HCT116 (cell line): ENCODE data around the gene TBC1D8. TPM values are rescaled to one million over a fixed set of nuclear protein-coding genes. Genes with fewer than 3 reads are reported as not detected.

Experiments used
- ATAC-seq: fragments of 200-7000 bp; cut with Tn5 transposase; 2 replicates; pipeline ENCODE4 v1.9.1; 2020; ENCODE audit warnings: mild to moderate bottlenecking, moderate library complexity
- BruUV-seq: library from RNA; stranded (reverse); fragments of 400-500 nt; replicated peaks from 2 replicates; lab custom pipeline; 2021; lab: Mats Ljungman, UMichigan
- CTCF ChIA-PET: fragments of 300-600 bp; sonication (Branson Sonifier 250); formaldehyde crosslinking; loops from one replicate; lab custom pipeline; 2021; ENCODE audit warnings: antibody characterized with exemption; lab: Charles Lee
- POLR2A ChIA-PET: fragments of 300-600, 350-600 bp; sonication (Branson Sonifier 250); formaldehyde crosslinking; loops from one replicate; lab custom pipeline; 2021; ENCODE audit warnings: antibody characterized with exemption; lab: Charles Lee
- RAD21 ChIA-PET, 2 experiments: fragments of 300-600 bp; sonication (Branson Sonifier 250); formaldehyde crosslinking; loops; one replicate each; lab custom pipeline; 2023; ENCODE audit warnings: low total read pairs in 2 of 2; ENCODE audit not compliant: uncharacterized antibody in 2 of 2, unreplicated experiment in 2 of 2, low non-redundant PET in 1 of 2; lab: Charles Lee
- DNase-seq: peaks from one replicate; pipeline ENCODE4 v3.0.0-alpha.2; 2010; ENCODE audit warnings: low read depth, low spot score
- H2AFZ ChIP-seq: fragments of 200-600 bp; shearing (Covaris generic), sonication (generic); 2 replicates; pipeline ENCODE4 v1.6.1; 2017; ENCODE audit warnings: low read depth, mixed run types, mixed read lengths, antibody characterized with exemption, low read length; ENCODE audit not compliant: poor library complexity, severe bottlenecking
- H3K27ac ChIP-seq: 2 replicates; pipeline ENCODE4 v1.5.1; 2012; ENCODE audit warnings: low read depth, low read length
- H3K27me3 ChIP-seq: fragments of 200-600 bp; sonication (generic); 2 replicates; pipeline ENCODE4 v1.6.1; 2016; ENCODE audit warnings: mixed run types, low read length, mixed read lengths; ENCODE audit not compliant: insufficient read depth
- H3K36me3 ChIP-seq, 2 experiments: fragments of 200-500 bp in 1 of 2; fragments of 200-600 bp in 1 of 2; sonication (Bioruptor generic) in 1 of 2; sonication (generic) in 1 of 2; 2 replicates each; pipeline versions ENCODE4 v1.5.1 to v1.6.1; 2014 to 2016; ENCODE audit warnings: low read length in 2 of 2, inconsistent platforms in 1 of 2, mixed read lengths in 1 of 2, mixed run types in 1 of 2; ENCODE audit not compliant: insufficient read depth in 2 of 2, control insufficient read depth in 1 of 2
- H3K4me1 ChIP-seq, 2 experiments: fragments of 200-600 bp in 1 of 2; sonication (generic) in 1 of 2; 2 replicates each; pipeline versions ENCODE4 v1.5.1 to v1.6.1; 2012 to 2017; ENCODE audit warnings: low read length in 2 of 2, inconsistent platforms in 1 of 2, mild to moderate bottlenecking in 1 of 2, mixed read lengths in 1 of 2, mixed run types in 1 of 2, moderate library complexity in 1 of 2; ENCODE audit not compliant: insufficient read depth in 2 of 2, control insufficient read depth in 1 of 2
- H3K4me2 ChIP-seq: fragments of 200-600 bp; sonication (generic); 2 replicates; pipeline ENCODE4 v1.6.1; 2017; ENCODE audit warnings: mixed run types, low read length, mixed read lengths
- H3K4me3 ChIP-seq, 2 experiments: fragments of 200-600 bp in 1 of 2; sonication (generic) in 1 of 2; replicated peaks in 1 of 2; 2 replicates each; pipeline ENCODE4 v1.5.1; 2011 to 2016; ENCODE audit warnings: low read length in 2 of 2, control low read depth in 1 of 2, low read depth in 1 of 2, mild to moderate bottlenecking in 1 of 2, mixed read lengths in 1 of 2, mixed run types in 1 of 2
- H3K79me2 ChIP-seq: fragments of 200-600 bp; sonication (generic); 2 replicates; pipeline ENCODE4 v1.6.1; 2017; ENCODE audit warnings: mild to moderate bottlenecking, mixed run types, low read length, moderate library complexity, mixed read lengths; ENCODE audit not compliant: insufficient read depth
- H3K9ac ChIP-seq: fragments of 200-600 bp; sonication (generic); 2 replicates; pipeline ENCODE4 v1.6.1; 2016; ENCODE audit warnings: low read length, mixed read lengths
- H3K9me2 ChIP-seq: fragments of 200-600 bp; sonication (generic), shearing (Covaris generic); 2 replicates; pipeline ENCODE4 v1.6.1; 2017; ENCODE audit warnings: mixed run types, mild to moderate bottlenecking, moderate library complexity; ENCODE audit not compliant: insufficient read depth
- H3K9me3 ChIP-seq, 2 experiments: fragments of 200-500 bp in 1 of 2; fragments of 200-600 bp in 1 of 2; sonication (Bioruptor generic) in 1 of 2; sonication (generic) in 1 of 2; 2 replicates each; pipeline ENCODE4 v1.6.1; 2014 to 2017; ENCODE audit warnings: low read length in 2 of 2, mixed read lengths in 2 of 2, inconsistent platforms in 1 of 2, low read depth in 1 of 2, mild to moderate bottlenecking in 1 of 2, mixed run types in 1 of 2, moderate library complexity in 1 of 2; ENCODE audit not compliant: control insufficient read depth in 1 of 2, insufficient read depth in 1 of 2
- H4K20me1 ChIP-seq: fragments of 200-600 bp; sonication (generic), shearing (Covaris generic); 2 replicates; pipeline ENCODE4 v1.6.1; 2017; ENCODE audit warnings: mixed run types, mild to moderate bottlenecking, moderate library complexity; ENCODE audit not compliant: insufficient read depth
- CBX3 ChIP-seq: IDR thresholded peaks from 2 replicates; pipeline ENCODE4 v1.6.1; 2012; ENCODE audit warnings: low read depth
- CEBPB ChIP-seq: IDR thresholded peaks from 2 replicates; pipeline ENCODE4 v1.6.1; 2012; ENCODE audit warnings: low read depth
- EGR1 ChIP-seq: IDR thresholded peaks from 2 replicates; pipeline ENCODE4 v1.6.1; 2012; ENCODE audit warnings: low read depth
- EZH2 ChIP-seq: fragments of 200-600 bp; sonication (generic); IDR thresholded peaks from 2 replicates; pipeline ENCODE4 v1.6.1; 2017; ENCODE audit warnings: antibody characterized with exemption, mixed run types
- EZH2phosphoT487 ChIP-seq: fragments of 200-600 bp; IDR thresholded peaks from 2 replicates; pipeline ENCODE4 v1.6.1; 2018; ENCODE audit warnings: antibody characterized with exemption, borderline replicate concordance
- FOSL1 ChIP-seq: IDR thresholded peaks from 2 replicates; pipeline ENCODE4 v1.6.1; 2012; ENCODE audit warnings: low read depth
- JUND ChIP-seq: IDR thresholded peaks from 2 replicates; pipeline ENCODE4 v1.6.1; 2012
- POLR2A ChIP-seq: IDR thresholded peaks from 2 replicates; pipeline ENCODE4 v1.7.0; 2011; ENCODE audit warnings: borderline replicate concordance; ENCODE audit not compliant: insufficient read depth, insufficient read length; ENCODE audit errors: extremely low read depth
- RAD21 ChIP-seq: IDR thresholded peaks from 2 replicates; pipeline ENCODE4 v1.6.1; 2012; ENCODE audit warnings: low read depth, mild to moderate bottlenecking
- REST ChIP-seq: IDR thresholded peaks from 2 replicates; pipeline ENCODE4 v1.6.1; 2012; ENCODE audit warnings: low read depth
- SIN3A ChIP-seq: IDR thresholded peaks from 2 replicates; pipeline ENCODE4 v1.6.1; 2012; ENCODE audit warnings: low read depth
- SRF ChIP-seq: IDR thresholded peaks from 2 replicates; pipeline ENCODE4 v1.6.1; 2012; ENCODE audit warnings: low read depth
- TCF7L2 ChIP-seq: IDR thresholded peaks from 2 replicates; pipeline ENCODE4 v1.7.0; 2011; ENCODE audit warnings: borderline replicate concordance, inconsistent platforms; ENCODE audit not compliant: insufficient read depth, insufficient read length; ENCODE audit errors: extremely low read depth
- YY1 ChIP-seq: IDR thresholded peaks from 2 replicates; pipeline ENCODE4 v1.6.1; 2011; ENCODE audit warnings: low read length, low read depth, moderate library complexity, mild to moderate bottlenecking; ENCODE audit not compliant: insufficient replicate concordance; ENCODE audit errors: extremely low read depth
- ZBTB33 ChIP-seq: IDR thresholded peaks from 2 replicates; pipeline ENCODE4 v1.6.1; 2011; ENCODE audit warnings: mild to moderate bottlenecking, low read length, moderate library complexity; ENCODE audit not compliant: insufficient replicate concordance; ENCODE audit errors: extremely low read depth
- ZFX ChIP-seq: fragments of 450-650 bp; IDR thresholded peaks from 2 replicates; pipeline ENCODE4 v1.6.1; 2017
- ZNF274 ChIP-seq: fragments of 200-500 bp; sonication (Bioruptor generic); IDR thresholded peaks from 2 replicates; pipeline ENCODE4 v1.6.1; 2014; ENCODE audit warnings: mild to moderate bottlenecking, low read depth, low read length, inconsistent platforms
- intact Hi-C: fragments of 100-400 bp; cut with micrococcal nuclease; formaldehyde crosslinking; loops from 2 replicates; pipeline ENCODE4 v1.10.0; 2022
- total RNA-seq: library from RNA; stranded (reverse); gene quantifications from one replicate; pipeline ENCODE4 v1.2.1, GENCODE V29; 2021; ENCODE audit not compliant: unreplicated experiment
- TF ChIP-seq, protein P1 (sequence below): IDR thresholded peaks from 2 replicates; pipeline ENCODE4 v1.6.1; 2012
- TF ChIP-seq, protein P2 (sequence below), 3 experiments: fragments of 200-600 bp in 1 of 3; sonication (generic) in 1 of 3; IDR thresholded peaks in 2 of 3; conservative IDR thresholded peaks in 1 of 3; 2 replicates each; pipeline ENCODE4 v1.5.1; 2012 to 2017; ENCODE audit warnings: low read depth in 2 of 3, low read length in 2 of 3, antibody characterized with exemption in 1 of 3, borderline replicate concordance in 1 of 3, control low read depth in 1 of 3, mild to moderate bottlenecking in 1 of 3, mixed read lengths in 1 of 3, mixed run types in 1 of 3, moderate library complexity in 1 of 3; ENCODE audit not compliant: insufficient read depth in 1 of 3

TBC1D8 gene
- total RNA-seq, 1 experiment from 2014 or later: 44.0 TPM

GRCh38 chr2:100991404-100991773, 159.8 kb downstream of the TBC1D8 start:
- H3K79me2 ChIP-seq: no peaks in the 10 kb centered on the region
- ChIA-PET POLR2A (interaction anchor here (1.5 kb wide), 1 partner anchor 11 kb away, joined by 4 read pairs; the partner anchor contains the start of gene RPL31), CTCF (no interaction called here), RAD21 (no interaction called here)
- no peak overlapping the region for H3K4me2 ChIP-seq
- H3K9me3 ChIP-seq: no peaks in the 10 kb centered on the region
- no peaks in the 10 kb centered on the region for H3K27me3 ChIP-seq
- no peaks in the 10 kb centered on the region; a peak in 1 of 4 replicates for H3K36me3 ChIP-seq
- H3K4me1 ChIP-seq: no peaks in the 10 kb centered on the region
- intact Hi-C loops: no loop called here
- BruUV-seq: no TSS peak
- DNase-seq (no peak), ATAC-seq (no peak)
- no peaks in the 10 kb centered on the region for H3K9me2 ChIP-seq
- H3K27ac ChIP-seq: no peak overlapping the region
- no peak overlapping the region for H3K9ac ChIP-seq
- H2AFZ ChIP-seq: no peak overlapping the region
- H3K4me3 ChIP-seq: no peak overlapping the region
- TF ChIP-seq, protein P1, sequence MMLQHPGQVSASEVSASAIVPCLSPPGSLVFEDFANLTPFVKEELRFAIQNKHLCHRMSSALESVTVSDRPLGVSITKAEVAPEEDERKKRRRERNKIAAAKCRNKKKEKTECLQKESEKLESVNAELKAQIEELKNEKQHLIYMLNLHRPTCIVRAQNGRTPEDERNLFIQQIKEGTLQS: no peak
- TF ChIP-seq, protein P2, sequence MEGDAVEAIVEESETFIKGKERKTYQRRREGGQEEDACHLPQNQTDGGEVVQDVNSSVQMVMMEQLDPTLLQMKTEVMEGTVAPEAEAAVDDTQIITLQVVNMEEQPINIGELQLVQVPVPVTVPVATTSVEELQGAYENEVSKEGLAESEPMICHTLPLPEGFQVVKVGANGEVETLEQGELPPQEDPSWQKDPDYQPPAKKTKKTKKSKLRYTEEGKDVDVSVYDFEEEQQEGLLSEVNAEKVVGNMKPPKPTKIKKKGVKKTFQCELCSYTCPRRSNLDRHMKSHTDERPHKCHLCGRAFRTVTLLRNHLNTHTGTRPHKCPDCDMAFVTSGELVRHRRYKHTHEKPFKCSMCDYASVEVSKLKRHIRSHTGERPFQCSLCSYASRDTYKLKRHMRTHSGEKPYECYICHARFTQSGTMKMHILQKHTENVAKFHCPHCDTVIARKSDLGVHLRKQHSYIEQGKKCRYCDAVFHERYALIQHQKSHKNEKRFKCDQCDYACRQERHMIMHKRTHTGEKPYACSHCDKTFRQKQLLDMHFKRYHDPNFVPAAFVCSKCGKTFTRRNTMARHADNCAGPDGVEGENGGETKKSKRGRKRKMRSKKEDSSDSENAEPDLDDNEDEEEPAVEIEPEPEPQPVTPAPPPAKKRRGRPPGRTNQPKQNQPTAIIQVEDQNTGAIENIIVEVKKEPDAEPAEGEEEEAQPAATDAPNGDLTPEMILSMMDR (IDR thresholded peaks at IDR 0.05 in 2 of 3, conservative IDR thresholded peaks at IDR 0.05 in 1 of 3; ENCODE audit: borderline replicate concordance in 1 of 3, insufficient read depth in 1 of 3, low read depth in 2 of 3, low read length in 2 of 3): no peak
- TF ChIP-seq REST (no peak), POLR2A (no peak), ZFX (no peak), RAD21 (no peak), ZNF274 (no peak), SRF (no peak), EZH2phosphoT487 (no peak), YY1 (no peak), CBX3 (no peak), JUND (no peak), ZBTB33 (no peak), EGR1 (no peak), SIN3A (no peak), FOSL1 (no peak), TCF7L2 (no peak), EZH2 (no peak), CEBPB (no peak)
- no peaks in the 10 kb centered on the region for H4K20me1 ChIP-seq
